H1 (cell line): ENCODE measurements around the gene CLEC18C. TPM values are rescaled to one million over a fixed set of nuclear protein-coding genes. Genes with fewer than 3 reads are reported as not detected.

Experiments used
- BACH1 ChIP-seq: IDR thresholded peaks from 2 replicates; pipeline ENCODE4 v1.6.1; 2012; ENCODE audit warnings: low read length, improper control_type of control experiment
- BRCA1 ChIP-seq: IDR thresholded peaks from 2 replicates; pipeline ENCODE4 v1.6.1; 2012; ENCODE audit warnings: low read depth, low read length, improper control_type of control experiment
- CTCF ChIP-seq, 3 experiments: IDR thresholded peaks; 1 replicate in 2 of 3; 2 replicates in 1 of 3; pipeline versions ENCODE4 v1.5.1 to v1.6.1; 2011; ENCODE audit warnings: low read length in 3 of 3, mild to moderate bottlenecking in 3 of 3, inconsistent platforms in 2 of 3, low read depth in 1 of 3, moderate library complexity in 1 of 3; ENCODE audit not compliant: insufficient read depth in 1 of 3; ENCODE audit errors: control extremely low read depth in 1 of 3
- EZH2 ChIP-seq: fragments of 200-600 bp; sonication (generic); IDR thresholded peaks from 2 replicates; pipeline ENCODE4 v1.7.1; 2012; ENCODE audit warnings: low read depth, mild to moderate bottlenecking, moderate library complexity, low read length, inconsistent platforms; ENCODE audit not compliant: severe bottlenecking
- JUND ChIP-seq: IDR thresholded peaks from 2 replicates; pipeline ENCODE4 v1.6.1; 2011; ENCODE audit warnings: mild to moderate bottlenecking, improper control_type of control experiment, low read length
- KDM4A ChIP-seq: IDR thresholded peaks from one replicate; pipeline ENCODE4 v1.7.1; 2012; ENCODE audit warnings: low read depth, mild to moderate bottlenecking, moderate library complexity, low read length, inconsistent platforms; ENCODE audit not compliant: severe bottlenecking
- polyA plus RNA-seq, 7 experiments: library from polyadenylated mRNA; depleted of rRNA in 3 of 7; stranded (reverse) in 5 of 7; unstranded in 2 of 7; fragments of >200 nt in 5 of 7; fragments of 200-250 nt in 2 of 7; gene quantifications; 1 replicate in 5 of 7; 2 replicates in 1 of 7; 4 replicates in 1 of 7; pipeline versions ENCODE4 v1.2.1 to v1.2.3, GENCODE V29; 2011 to 2013; ENCODE audit warnings: missing spikeins in 2 of 7, mixed read lengths in 2 of 7
- total RNA-seq: library from RNA; stranded (reverse); fragmentation: NEBNext Ultra II Directional; extraction: Animal tissue kit (Norgen Biotek cat#: 25700); gene quantifications from 2 replicates; pipeline ENCODE4 v1.2.1, GENCODE V29; 2021

CLEC18C gene
- total and polyA plus RNA-seq, 2 of the 8 experiments (the other 6 are each of a cell fraction or from before 2014, with no cell fraction given) = 0.11 TPM; not detected in 1

- TF ChIP-seq BRCA1 = no peak
- no peak for TF ChIP-seq JUND
- no peak for TF ChIP-seq CTCF (IDR thresholded peaks at IDR 0.05; ENCODE audit: control extremely low read depth in 1 of 3, insufficient read depth in 1 of 3, low read depth in 1 of 3, low read length in 3 of 3)
- TF ChIP-seq KDM4A = no peak
- no peak for TF ChIP-seq EZH2
- no peak for TF ChIP-seq BACH1
These were observed 16.5 kb upstream of the CLEC18C start (continued) for GRCh38 chr16:70157105-70157476.
